Measurements from ENCODE around the gene CUEDC1.

- TF ChIP-seq CTCF (IDR thresholded peaks at IDR 0.05): no peak
- TF ChIP-seq POLR2A (IDR thresholded peaks at IDR 0.05): no peak
Observed at GRCh38 chr17:57975044-57975443, 19.8 kb upstream of the CUEDC1 start.

Data from lower leg skin (tissue), 3 donors.